ENCODE measurements around the gene SATB2. TPM values are rescaled to one million over a fixed set of nuclear protein-coding genes. Genes with fewer than 3 reads are reported as not detected.

SATB2 gene
- total RNA-seq, 4 donors from 2014 or later = 62.0 to 104 (median 91.1) TPM

DNA sequence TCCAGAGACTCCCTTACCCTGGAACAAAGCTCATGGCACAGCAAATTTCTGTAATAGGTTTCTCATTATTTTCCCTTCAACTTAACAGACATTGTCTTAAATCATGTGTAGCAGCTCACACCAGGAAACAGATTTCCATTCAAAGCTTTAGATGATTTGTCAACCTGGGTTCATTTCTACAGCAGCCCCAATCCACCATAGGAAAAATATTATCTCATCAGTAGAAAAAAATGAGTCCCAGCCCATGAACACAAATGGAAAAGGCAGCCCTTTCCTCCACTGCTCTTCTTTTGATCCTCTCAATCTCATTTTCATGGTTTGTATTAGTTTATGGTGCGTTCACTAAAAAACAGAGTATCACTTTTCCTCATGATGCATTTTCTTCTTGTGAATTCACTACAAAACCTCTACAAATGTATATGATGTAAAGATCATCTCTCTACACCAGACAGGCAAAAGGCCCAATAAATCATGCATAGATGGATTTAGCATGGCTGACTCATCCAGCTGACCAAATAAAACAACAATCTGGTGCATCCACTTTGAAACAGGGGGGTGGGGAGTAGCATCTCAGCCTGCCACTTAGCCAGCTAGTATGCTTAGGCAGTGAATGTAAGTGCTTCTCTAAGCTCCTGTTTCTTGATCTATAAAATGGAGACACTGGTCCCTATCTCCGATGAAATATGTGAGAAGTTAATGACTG, 78.6 kb downstream of the SATB2 start:
- Histone ChIP-seq H3K4me3 (no peak overlapping the region), H3K27ac (no peak overlapping the region), H3K4me1 (no peaks in the 10 kb centered on the region), H3K27me3 (no peaks in the 10 kb centered on the region), H3K9me3 (no peaks in the 10 kb centered on the region), H3K36me3 (peaks cover 0 to 22% (median 0%) of the 10 kb centered on the region in 3 donors)
- DNase-seq = no peak
- TF ChIP-seq, protein P1, sequence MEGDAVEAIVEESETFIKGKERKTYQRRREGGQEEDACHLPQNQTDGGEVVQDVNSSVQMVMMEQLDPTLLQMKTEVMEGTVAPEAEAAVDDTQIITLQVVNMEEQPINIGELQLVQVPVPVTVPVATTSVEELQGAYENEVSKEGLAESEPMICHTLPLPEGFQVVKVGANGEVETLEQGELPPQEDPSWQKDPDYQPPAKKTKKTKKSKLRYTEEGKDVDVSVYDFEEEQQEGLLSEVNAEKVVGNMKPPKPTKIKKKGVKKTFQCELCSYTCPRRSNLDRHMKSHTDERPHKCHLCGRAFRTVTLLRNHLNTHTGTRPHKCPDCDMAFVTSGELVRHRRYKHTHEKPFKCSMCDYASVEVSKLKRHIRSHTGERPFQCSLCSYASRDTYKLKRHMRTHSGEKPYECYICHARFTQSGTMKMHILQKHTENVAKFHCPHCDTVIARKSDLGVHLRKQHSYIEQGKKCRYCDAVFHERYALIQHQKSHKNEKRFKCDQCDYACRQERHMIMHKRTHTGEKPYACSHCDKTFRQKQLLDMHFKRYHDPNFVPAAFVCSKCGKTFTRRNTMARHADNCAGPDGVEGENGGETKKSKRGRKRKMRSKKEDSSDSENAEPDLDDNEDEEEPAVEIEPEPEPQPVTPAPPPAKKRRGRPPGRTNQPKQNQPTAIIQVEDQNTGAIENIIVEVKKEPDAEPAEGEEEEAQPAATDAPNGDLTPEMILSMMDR (IDR thresholded peaks at IDR 0.05) = no peak
- no peak for TF ChIP-seq POLR2A (IDR thresholded peaks at IDR 0.05)

DNA sequence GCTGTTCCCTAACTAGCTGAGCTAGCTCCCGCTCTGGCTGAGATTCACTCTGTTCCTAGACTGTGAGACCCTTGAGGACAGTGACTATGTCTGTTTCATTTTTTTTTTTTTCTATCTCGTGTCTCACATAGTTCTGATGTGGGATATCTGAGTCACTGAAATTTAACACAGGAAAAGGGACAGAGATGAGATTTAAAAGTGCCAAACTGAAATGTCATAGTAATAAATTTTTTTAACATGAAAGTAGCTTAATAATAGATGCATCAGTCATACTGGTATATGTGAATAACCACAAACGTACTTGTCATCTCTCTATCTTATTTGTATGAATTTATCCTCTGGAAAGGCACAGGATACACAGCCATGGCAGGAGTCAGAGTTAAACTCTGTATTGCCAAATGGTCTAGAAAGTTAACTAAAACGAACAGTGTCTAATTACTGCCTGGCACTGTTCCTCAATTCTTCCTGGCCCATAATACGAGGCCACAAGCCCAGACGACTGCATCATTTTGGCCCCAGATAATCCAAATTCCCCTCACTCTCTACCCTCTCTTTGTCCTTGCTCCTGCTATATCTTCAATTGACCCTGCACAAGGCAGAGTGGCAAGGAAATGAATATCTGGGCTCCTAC, 87.5 kb downstream of the SATB2 start:
- H3K27me3 ChIP-seq = no peaks in the 10 kb centered on the region
- TF ChIP-seq, protein P1 (IDR thresholded peaks at IDR 0.05) = no peak
- TF ChIP-seq POLR2A (IDR thresholded peaks at IDR 0.05) = no peak
- H3K4me3 ChIP-seq = no peak overlapping the region
- no peaks in the 10 kb centered on the region for H3K4me1 ChIP-seq
- H3K27ac ChIP-seq = no peak overlapping the region
- H3K36me3 ChIP-seq = no peaks in the 10 kb centered on the region
- no peaks in the 10 kb centered on the region for H3K9me3 ChIP-seq
- no peak for DNase-seq

DNA sequence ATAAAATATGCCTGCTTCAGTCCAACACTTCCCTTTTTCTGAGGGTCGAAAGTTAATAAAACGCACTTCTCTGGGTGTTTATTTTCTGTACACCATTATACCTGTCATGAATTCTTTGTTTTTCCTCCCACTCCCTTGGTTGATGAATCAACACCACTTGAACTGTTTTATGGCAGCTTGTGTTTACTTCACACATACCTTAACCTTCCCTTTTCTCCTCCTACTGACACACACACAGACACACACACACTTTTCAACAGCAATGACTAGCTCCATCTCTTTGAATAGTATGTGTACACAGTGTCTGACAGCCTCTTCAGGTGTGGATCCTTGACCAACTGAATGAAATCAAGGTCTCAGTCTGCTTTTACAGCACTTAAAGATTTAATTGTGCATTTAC, 91.3 kb downstream of the SATB2 start:
- H3K9me3 ChIP-seq = no peaks in the 10 kb centered on the region
- H3K4me1 ChIP-seq = no peaks in the 10 kb centered on the region
- H3K4me3 ChIP-seq = no peak overlapping the region
- TF ChIP-seq, protein P1 (IDR thresholded peaks at IDR 0.05) = no peak
- TF ChIP-seq POLR2A (IDR thresholded peaks at IDR 0.05) = no peak
- H3K27ac ChIP-seq = no peak overlapping the region
- DNase-seq = no peak
- no peaks in the 10 kb centered on the region for H3K27me3 ChIP-seq
- H3K36me3 ChIP-seq = no peaks in the 10 kb centered on the region

DNA sequence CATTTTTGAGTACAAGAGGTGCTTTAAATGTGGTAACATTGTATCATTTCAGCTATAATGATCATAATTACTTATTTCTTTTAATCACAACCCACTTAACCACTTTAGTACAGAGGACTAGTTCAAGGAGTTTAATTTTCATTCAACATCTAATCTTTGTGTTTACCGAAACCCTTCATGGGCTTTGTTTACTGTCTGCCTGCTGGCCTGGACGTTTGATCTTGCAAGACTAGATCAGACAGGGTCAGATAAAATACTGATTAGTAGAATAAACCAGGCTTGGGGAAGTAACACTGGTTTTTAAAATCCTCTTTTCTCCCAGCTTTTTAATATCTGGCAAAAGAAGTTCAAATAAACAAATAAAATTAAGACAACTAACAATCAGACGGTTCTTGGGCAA, 93.6 kb downstream of the SATB2 start:
- Histone ChIP-seq H3K27me3 (no peaks in the 10 kb centered on the region), H3K27ac (no peak overlapping the region), H3K4me3 (no peak overlapping the region), H3K36me3 (no peaks in the 10 kb centered on the region), H3K4me1 (no peaks in the 10 kb centered on the region), H3K9me3 (no peaks in the 10 kb centered on the region)
- TF ChIP-seq, protein P1 (IDR thresholded peaks at IDR 0.05) = no peak
- TF ChIP-seq POLR2A (IDR thresholded peaks at IDR 0.05) = no peak
- DNase-seq = no peak

DNA sequence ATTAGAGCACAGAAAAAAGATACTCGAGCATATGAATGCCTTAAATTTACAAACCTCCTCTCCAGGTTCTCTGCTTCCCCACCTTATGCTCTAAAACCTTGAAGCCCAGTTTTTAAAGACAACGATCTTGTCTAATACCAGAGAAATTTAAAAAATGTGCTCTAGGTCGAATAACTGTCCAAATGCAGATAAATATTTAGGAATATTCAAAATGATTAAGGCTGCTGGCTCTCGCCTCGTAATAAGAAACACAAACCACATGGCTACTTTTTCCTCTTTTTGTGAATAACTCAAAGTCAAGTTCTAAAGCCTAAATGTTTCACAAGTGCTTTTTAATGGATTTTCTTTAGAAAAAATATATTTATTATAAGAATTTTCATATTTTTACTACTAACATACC, 101.3 kb downstream of the SATB2 start:
- no peak for DNase-seq
- Histone ChIP-seq H3K4me1 (no peaks in the 10 kb centered on the region), H3K36me3 (no peaks in the 10 kb centered on the region), H3K27me3 (no peaks in the 10 kb centered on the region), H3K27ac (no peak overlapping the region), H3K9me3 (no peaks in the 10 kb centered on the region), H3K4me3 (no peak overlapping the region)
- TF ChIP-seq, protein P1 (IDR thresholded peaks at IDR 0.05) = no peak
